NCI-H2171 (cell line): Measurements from ENCODE around the gene LTBP1.
"Not testable (repeated sequence)": the region's sequence is repeated elsewhere in the genome, so short reads cannot be mapped to it uniquely, and the experiment has no call there.

Experiments used
- DNase-seq: peaks from one replicate; lab custom pipeline; 2025; lab: John Stamatoyannopoulos, UW

The LTBP1 gene

GRCh38 chr2:33384599-33384961 lies 437.8 kb downstream of the LTBP1 start:
- no peak for DNase-seq

GRCh38 chr2:33388996-33389395 lies 442.2 kb downstream of the LTBP1 start:
- no peak for DNase-seq

- DNase-seq, result not testable (repeated sequence)
These were observed 442.9 kb downstream of the LTBP1 start for GRCh38 chr2:33389695-33390094.

- DNase-seq, result no peak
These were observed 444.9 kb downstream of the LTBP1 start for GRCh38 chr2:33391529-33392255.

- no peak for DNase-seq
These were observed 445.6 kb downstream of the LTBP1 start for GRCh38 chr2:33392366-33392765.

GRCh38 chr2:33395034-33395433 lies 448.3 kb downstream of the LTBP1 start:
- DNase-seq, result no peak

- DNase-seq, result no peak
These were observed 449.0 kb downstream of the LTBP1 start for GRCh38 chr2:33395655-33396249.

GRCh38 chr2:33404321-33404720 lies 457.6 kb downstream of the LTBP1 start:
- DNase-seq, result no peak

GRCh38 chr2:33406622-33407021 lies 459.9 kb downstream of the LTBP1 start:
- no peak for DNase-seq

GRCh38 chr2:33408109-33408508 lies 461.4 kb downstream of the LTBP1 start:
- no peak for DNase-seq

GRCh38 chr2:33409417-33409955 lies 462.7 kb downstream of the LTBP1 start:
- DNase-seq, result no peak

- no peak for DNase-seq
These were observed 465.0 kb downstream of the LTBP1 start for GRCh38 chr2:33411765-33412164.

- DNase-seq, result no peak
These were observed 466.2 kb downstream of the LTBP1 start for GRCh38 chr2:33412920-33413319.

GRCh38 chr2:33419581-33420200 lies 472.9 kb downstream of the LTBP1 start:
- DNase-seq, result no peak

- no peak for DNase-seq
These were observed 474.0 kb downstream of the LTBP1 start for GRCh38 chr2:33420726-33421125.

- DNase-seq, result no peak
These were observed 475.1 kb downstream of the LTBP1 start for GRCh38 chr2:33421820-33422219.

GRCh38 chr2:33425161-33425560 lies 478.4 kb downstream of the LTBP1 start:
- DNase-seq, result no peak

- DNase-seq, result no peak
These were observed 478.9 kb downstream of the LTBP1 start for GRCh38 chr2:33425586-33426031.

GRCh38 chr2:33426666-33427231 lies 480.0 kb downstream of the LTBP1 start:
- DNase-seq, result peak; percentile 46

GRCh38 chr2:33430077-33430476 lies 483.3 kb downstream of the LTBP1 start:
- DNase-seq, result no peak

GRCh38 chr2:33430856-33431255 lies 484.1 kb downstream of the LTBP1 start:
- DNase-seq, result no peak

GRCh38 chr2:33432871-33433270 lies 486.1 kb downstream of the LTBP1 start:
- no peak for DNase-seq
